Measurements from ENCODE around the gene LRRC71. TPM values are rescaled to one million over a fixed set of nuclear protein-coding genes. Genes with fewer than 3 reads are reported as not detected.

The LRRC71 gene
- total and polyA plus RNA-seq, 2 of the 4 experiments (the other 2 are of a cell fraction), result 0.50 TPM; not detected in 1

- no peaks in the 10 kb centered on the region; the same call in 1 of the 2 replicates for H4K20me1 ChIP-seq (ENCODE audit: insufficient read depth, low read length)
- H2AFZ ChIP-seq (replicated peaks; ENCODE audit: low read length, poor library complexity), result no peak overlapping the region
- ChIA-PET POLR2A (ENCODE audit: unreplicated experiment) (no interaction called here), CTCF (no interaction called here)
- H3K4me1 ChIP-seq (ENCODE audit: control insufficient read depth, insufficient read depth, low read length), result no peaks in the 10 kb centered on the region
- H4K5ac ChIP-seq (ENCODE audit: low read depth, low read length), result no peak overlapping the region
- in situ Hi-C loops (cut with MboI; ENCODE audit: low sequenced_read_pairs) (no loop called here), dilution Hi-C loops (cut with HindIII; ENCODE audit: low sequenced_read_pairs, unreplicated experiment) (no loop called here), intact Hi-C loops (cut with micrococcal nuclease) (no loop called here)
- no peaks in the 10 kb centered on the region for H3K9me1 ChIP-seq (ENCODE audit: insufficient read depth, low read length)
- no peaks in the 10 kb centered on the region for H3K79me1 ChIP-seq (ENCODE audit: low read depth in 1 of 2, low read length in 2 of 2)
- H3K36me3 ChIP-seq (ENCODE audit: control insufficient read depth, insufficient read depth, low read length), result peaks cover 22% of the 10 kb centered on the region
- no peak overlapping the region for H2BK120ac ChIP-seq (ENCODE audit: low read depth, low read length)
- TF ChIP-seq CTCF (conservative IDR thresholded peaks at IDR 0.05; ENCODE audit: low read depth, low read length) (no peak), MAZ (IDR thresholded peaks at IDR 0.05; ENCODE audit: borderline replicate concordance, low read depth, low read length) (no peak)
- H3K27ac ChIP-seq (ENCODE audit: insufficient read depth, low read length), result no peak overlapping the region
- no peaks in the 10 kb centered on the region for H3K9me3 ChIP-seq (ENCODE audit: control insufficient read depth, insufficient read depth, low read length)
- ATAC-seq (ENCODE audit: low read depth) (no peak), DNase-seq (no peak)
- no peak overlapping the region for H4K8ac ChIP-seq (ENCODE audit: low read depth in 2 of 2, low read length in 2 of 2)
- H3K9ac ChIP-seq (ENCODE audit: low read depth, low read length), result no peak overlapping the region
- H2BK15ac ChIP-seq (ENCODE audit: low read depth, low read length), result no peak overlapping the region
- H3K14ac ChIP-seq (replicated peaks; ENCODE audit: low read depth, low read length), result no peak overlapping the region
- BruUV-seq (replicated peaks), result no TSS peak
- H2BK20ac ChIP-seq (ENCODE audit: low read depth, low read length), result no peak overlapping the region
- no peak overlapping the region for H3K4ac ChIP-seq (ENCODE audit: low read depth, low read length)
- H2AK9ac ChIP-seq (replicated peaks; ENCODE audit: low read depth, low read length, poor library complexity), result no peak overlapping the region
- no peak overlapping the region for H3K18ac ChIP-seq (ENCODE audit: low read depth, low read length)
- no peak overlapping the region for H2AK5ac ChIP-seq (ENCODE audit: low read depth, low read length)
- H3K27me3 ChIP-seq (ENCODE audit: control insufficient read depth, insufficient read depth, low read length), result peaks cover 11% of the 10 kb centered on the region
- no peak overlapping the region for H3K23ac ChIP-seq (ENCODE audit: low read depth, low read length)
- H3K4me3 ChIP-seq (ENCODE audit: insufficient read depth, low read depth, low read length), result no peak overlapping the region
- H3K4me2 ChIP-seq (ENCODE audit: low read depth, low read length), result no peak overlapping the region
- 100% methylated on average over 3 of the region's 6 CpGs; no CpG with 5 or more reads in 1 of the 2 experiments for WGBS, 2 experiments (ENCODE audit: extremely low coverage in 2 of 2, insufficient read length in 1 of 2)
- H3K56ac ChIP-seq (ENCODE audit: extremely low read depth, insufficient read depth, low read length), result no peak overlapping the region
- no peak overlapping the region for H2BK5ac ChIP-seq (ENCODE audit: low read depth, low read length, poor library complexity, severe bottlenecking)
- no peak overlapping the region for H4K91ac ChIP-seq (ENCODE audit: insufficient read depth, low read depth, low read length)
Observed at GRCh38 chr1:156933136-156933535, 12.7 kb downstream of the LRRC71 start.

All from IMR-90 (cell line).